ENCODE measurements around the gene PTEN.
A peak's percentile ranks its signal among the peaks of the same experiment; 100 is the strongest.
"Not testable (repeated sequence)": the region's sequence is repeated elsewhere in the genome, so short reads cannot be mapped to it uniquely, and the experiment has no call there.

The PTEN gene

DNA sequence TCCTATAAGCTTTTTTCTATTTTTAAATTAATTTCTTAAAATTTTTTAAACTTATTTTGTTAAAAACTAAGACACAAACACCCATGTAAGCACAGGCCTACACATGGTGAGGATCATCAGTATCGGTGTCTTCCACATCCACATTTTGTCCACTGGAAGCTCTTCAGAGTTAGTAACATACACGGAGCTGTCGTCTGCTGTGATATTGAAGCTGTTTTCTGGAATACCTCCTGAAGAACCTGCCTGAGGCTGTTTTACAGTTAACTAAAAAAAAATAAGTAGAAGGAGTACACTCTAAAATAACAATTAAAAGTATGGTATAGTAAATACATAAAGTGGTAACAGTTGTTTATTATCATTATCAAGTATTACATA is 17.8 kb upstream of the PTEN start:
- DNase-seq (ENCODE audit: low read depth in 2 of 3, low spot score in 2 of 3) = no peak

- DNase-seq (ENCODE audit: low read depth in 2 of 3, low spot score in 2 of 3) = no peak
Measured at GRCh38 chr10:87846023-87846422, 17.4 kb upstream of the PTEN start.

DNA sequence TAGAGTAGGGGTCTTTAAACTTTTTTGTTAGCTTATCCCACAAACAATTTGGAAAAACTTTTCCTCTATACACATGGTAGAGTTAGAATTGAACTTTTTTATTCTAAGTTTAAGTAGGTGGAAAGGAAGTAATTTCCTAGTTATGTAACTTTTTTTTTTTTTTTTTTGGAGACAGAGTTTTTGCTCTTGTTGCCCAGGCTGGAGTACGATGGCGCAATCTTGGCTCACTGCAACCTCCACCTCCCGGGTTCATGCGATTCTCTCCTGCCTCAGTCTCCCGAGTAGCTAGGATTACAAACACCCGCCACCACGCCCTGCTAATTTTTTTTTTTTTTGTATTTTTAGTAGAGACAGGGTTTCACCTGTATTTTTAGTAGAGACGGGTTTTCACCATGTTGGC is 16.7 kb upstream of the PTEN start:
- DNase-seq (ENCODE audit: low read depth in 2 of 3, low spot score in 2 of 3) = not testable (repeated sequence)

DNA sequence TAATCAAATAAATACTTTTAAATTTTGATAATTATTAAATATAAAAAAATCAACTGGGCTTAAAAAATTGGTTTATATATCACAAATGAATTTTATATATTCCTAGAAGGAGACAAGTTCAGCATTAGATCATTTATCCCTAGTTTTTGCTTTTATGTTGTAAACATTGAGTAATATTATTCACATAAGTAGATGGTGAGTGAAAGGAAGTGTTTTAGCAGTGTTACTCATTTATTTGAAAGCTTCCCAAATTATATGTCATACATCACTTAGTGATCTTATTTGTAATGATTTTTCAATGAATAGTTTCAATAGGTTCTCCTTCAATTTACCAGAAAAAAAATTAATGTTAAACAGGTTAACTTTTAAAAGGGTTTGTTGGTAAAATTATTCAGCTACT is 15.9 kb upstream of the PTEN start:
- no peak for DNase-seq (ENCODE audit: low read depth in 2 of 3, low spot score in 2 of 3)

DNA sequence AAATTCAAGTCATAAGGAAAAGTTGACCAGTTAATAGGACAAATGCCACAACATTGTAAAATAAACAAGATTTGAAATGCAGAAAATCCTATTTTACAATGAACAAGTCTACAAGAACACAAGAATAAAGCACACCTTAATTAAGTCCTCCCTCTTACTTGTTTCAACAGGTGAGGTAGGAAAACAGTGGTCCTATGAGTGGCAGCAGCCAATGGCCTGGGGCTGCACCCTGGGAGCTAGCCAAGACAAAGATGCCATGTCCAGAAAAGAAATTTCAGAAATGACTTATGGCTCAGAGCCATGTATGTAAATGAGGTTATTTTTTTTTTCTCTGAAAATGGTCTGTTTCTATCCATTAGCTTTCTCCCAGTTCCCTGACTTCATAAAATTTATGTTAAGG is 14.4 kb upstream of the PTEN start:
- DNase-seq (ENCODE audit: low read depth in 2 of 3, low spot score in 2 of 3) = no peak

- no peak for DNase-seq (ENCODE audit: low read depth in 2 of 3, low spot score in 2 of 3)
Measured at GRCh38 chr10:87850742-87851205, 12.7 kb upstream of the PTEN start.

GRCh38 chr10:87852089-87852488 is 11.3 kb upstream of the PTEN start:
- DNase-seq (ENCODE audit: low read depth in 2 of 3, low spot score in 2 of 3) = no peak

GRCh38 chr10:87855247-87855646 is 8.2 kb upstream of the PTEN start:
- not testable (repeated sequence) for DNase-seq (ENCODE audit: low read depth in 2 of 3, low spot score in 2 of 3)

DNA sequence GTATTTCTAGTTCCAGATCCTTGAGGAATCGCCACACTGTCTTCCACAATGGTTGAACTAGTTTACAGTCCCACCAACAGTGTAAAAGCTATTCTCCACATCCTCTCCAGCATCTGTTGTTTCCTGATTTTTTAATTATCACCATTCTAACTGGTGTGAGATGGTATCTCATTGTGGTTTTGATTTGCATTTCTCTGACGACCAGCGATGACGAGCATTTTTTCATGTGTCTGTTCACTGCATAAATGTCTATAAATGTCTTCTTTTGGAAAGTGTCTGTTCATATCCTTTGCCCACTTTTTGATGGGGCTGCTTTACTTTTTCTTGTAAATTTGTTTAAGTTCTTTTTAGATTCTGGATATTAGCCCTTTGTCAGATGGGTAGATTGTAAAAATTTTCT is 7.8 kb upstream of the PTEN start:
- not testable (repeated sequence) for DNase-seq (ENCODE audit: low read depth in 2 of 3, low spot score in 2 of 3)

- no peak for DNase-seq (ENCODE audit: low read depth in 2 of 3, low spot score in 2 of 3)
Measured at GRCh38 chr10:87860156-87860795, 3.1 kb upstream of the PTEN start.

DNA sequence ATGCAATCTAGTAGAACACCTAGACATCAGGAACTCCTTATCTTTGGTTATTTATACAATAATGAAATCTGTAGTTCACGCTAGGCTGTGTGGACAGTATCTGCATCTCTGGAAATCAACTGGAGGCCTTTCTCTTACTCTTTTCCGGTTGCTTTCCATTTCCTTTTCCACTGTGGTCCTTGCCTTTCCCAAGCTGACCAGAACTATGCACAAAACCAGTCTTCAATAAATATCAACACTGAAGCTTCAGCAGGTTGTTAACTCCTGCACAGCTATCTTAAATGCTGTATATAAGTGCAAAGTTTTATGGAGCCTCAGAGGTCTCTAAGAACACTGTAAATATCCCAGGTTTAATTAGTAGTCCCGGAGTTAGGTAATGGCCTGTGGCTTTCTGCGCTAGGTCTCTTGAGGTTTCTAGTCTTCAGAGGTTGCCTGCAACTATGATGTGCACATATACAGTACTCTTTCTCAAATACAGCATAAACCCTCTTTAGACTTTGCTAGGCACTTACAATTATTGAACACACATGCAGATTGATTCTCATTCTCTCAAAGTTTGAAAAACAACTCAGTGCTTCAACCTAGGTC is 2.5 kb upstream of the PTEN start:
- no peak for DNase-seq (ENCODE audit: low read depth in 2 of 3, low spot score in 2 of 3)

DNA sequence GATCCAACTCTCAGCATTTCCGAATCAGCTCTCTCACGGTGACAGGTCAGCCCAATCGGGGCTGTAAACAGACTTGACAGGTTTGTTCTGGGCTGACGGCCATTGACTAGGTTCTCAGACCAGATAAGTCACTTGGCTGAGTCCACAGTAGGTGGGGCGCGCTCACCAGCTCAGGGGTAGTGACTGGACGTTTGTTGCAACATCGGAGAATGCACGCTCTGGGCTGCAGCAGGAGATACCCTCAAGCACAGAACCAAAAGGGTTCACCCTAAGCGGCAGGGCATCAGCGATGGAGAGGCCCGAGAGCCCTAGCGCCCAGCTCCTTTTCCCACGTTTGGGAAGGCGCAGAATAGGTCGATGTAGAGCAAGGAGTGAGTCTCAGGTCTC is 1.9 kb upstream of the PTEN start:
- no peak for DNase-seq (ENCODE audit: low read depth in 2 of 3, low spot score in 2 of 3)

GRCh38 chr10:87861953-87862678 is 1.3 kb upstream of the PTEN start:
- DNase-seq (ENCODE audit: low read depth in 2 of 3, low spot score in 2 of 3) = peak; percentile 80 to 89 (median 81)

GRCh38 chr10:87862679-87863052 is 759 bp upstream of the PTEN start:
- DNase-seq (ENCODE audit: low read depth in 2 of 3, low spot score in 2 of 3) = peak in 1 of 3 experiments; percentile 12

- peak in 2 of 3 experiments; percentile 12 to 23 for DNase-seq (ENCODE audit: low read depth in 2 of 3, low spot score in 2 of 3)
Measured at GRCh38 chr10:87863951-87864495, 598 bp downstream of the PTEN start.

DNA sequence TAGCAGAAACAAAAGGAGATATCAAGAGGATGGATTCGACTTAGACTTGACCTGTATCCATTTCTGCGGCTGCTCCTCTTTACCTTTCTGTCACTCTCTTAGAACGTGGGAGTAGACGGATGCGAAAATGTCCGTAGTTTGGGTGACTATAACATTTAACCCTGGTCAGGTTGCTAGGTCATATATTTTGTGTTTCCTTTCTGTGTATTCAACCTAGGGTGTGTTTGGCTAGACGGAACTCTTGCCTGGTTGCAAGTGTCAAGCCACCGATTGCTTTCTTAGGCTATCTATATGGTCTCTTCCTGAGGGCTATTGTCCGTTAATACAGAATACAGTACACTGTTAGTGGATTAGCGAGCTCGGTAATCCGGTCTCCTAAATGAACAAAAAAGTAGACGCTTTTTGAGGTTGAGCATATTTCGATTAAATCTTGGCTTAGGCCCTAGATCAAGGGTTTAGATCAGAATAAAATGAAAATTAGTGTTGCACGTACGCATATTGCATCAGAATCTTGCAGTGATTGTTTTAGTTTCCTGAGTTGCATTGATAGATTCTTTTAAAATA is 1.2 kb downstream of the PTEN start:
- no peak for DNase-seq (ENCODE audit: low read depth in 2 of 3, low spot score in 2 of 3)

DNA sequence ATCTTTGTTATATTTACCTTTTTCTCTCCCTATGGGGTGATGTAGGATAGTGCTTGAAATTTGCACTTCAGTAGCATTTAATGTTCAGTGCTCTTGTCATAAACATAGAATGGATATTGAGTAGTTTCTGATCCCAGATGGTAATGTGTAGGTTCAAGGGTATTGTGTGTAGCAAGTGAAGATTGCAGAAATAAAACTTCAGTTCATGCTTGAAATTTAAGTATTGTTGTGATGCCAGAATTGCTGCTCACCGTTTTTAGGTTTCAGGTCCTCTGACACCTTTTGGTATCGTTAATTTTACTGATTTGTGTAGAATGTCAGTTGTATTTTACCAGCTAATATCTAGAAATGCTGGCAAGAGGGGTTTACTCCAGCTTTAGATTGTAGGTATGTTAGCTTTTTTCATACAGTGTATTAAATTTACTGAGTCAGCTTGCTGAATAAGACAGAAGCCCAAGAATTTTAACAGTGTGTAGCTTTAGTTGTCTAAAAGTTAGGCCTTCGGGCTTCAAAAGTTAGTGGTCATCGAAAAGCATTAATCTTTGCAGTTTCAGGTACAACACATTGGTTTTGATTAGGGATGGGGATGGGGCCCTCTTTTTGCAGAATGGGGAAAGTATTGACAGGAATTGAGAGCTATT is 1.9 kb downstream of the PTEN start:
- DNase-seq (ENCODE audit: low read depth in 2 of 3, low spot score in 2 of 3) = no peak

DNA sequence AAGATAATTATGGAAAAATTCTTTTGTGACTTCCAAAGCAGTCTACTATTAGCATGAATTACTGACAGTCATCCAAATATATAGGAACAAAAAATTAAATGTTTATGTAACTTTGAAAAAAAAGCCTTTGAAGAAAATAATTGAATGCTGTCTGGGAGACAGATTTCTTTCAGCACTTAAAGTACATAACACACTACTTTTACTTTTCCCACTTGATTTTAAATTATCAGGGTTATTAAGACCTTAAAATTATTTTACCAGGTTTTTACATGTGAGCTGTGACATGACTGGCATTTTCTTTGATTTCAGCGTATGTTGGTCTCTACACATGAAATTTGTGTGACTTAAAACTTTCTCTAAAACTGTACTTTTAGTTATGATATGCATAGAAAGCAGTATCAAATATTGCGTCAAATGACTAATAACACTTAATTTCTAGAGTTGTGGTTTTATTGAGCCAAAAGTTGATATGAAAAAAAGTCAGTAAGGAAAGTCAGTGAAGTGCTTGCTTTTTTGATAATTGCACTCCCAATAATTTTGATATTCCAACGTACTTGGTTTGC is 3.1 kb downstream of the PTEN start:
- no peak for DNase-seq (ENCODE audit: low read depth in 2 of 3, low spot score in 2 of 3)

DNA sequence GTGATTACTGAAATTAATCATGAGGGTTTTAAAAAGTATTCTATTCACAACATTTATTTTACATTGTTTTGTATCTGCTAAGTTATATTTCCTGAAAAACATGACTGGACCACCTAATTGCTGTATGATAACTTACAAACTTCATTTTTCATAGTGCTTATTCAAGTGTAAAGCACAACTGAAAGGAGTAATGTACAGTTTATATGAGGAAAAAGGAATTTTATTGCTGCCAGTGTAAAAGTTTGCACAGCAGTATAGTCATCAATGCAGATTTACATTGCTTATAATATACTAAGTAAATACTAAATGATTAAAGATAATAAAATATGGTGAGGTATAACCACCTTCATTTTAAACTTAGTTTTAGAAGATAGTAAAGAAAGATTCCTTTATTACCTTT is 4.0 kb downstream of the PTEN start:
- DNase-seq (ENCODE audit: low read depth in 2 of 3, low spot score in 2 of 3) = no peak

DNA sequence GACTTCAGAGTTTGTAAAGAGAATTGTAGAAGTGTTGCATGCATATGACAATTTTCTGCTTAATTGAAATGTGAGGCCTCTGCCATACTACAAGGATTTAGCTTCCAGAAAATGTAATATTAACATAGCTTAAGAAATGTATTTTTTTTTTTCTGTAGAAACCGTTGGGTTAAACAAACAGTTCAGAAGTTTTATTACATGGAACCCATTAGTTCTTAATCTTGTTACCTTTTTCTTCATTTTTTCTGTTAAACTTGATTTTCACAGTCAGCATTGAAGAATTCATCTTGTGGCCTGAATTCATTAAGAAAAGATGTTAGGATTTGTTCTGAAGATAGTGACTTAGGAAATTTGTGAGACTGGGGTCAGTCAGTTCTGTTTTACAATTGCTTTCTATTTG is 4.9 kb downstream of the PTEN start:
- DNase-seq (ENCODE audit: low read depth in 2 of 3, low spot score in 2 of 3) = no peak

DNA sequence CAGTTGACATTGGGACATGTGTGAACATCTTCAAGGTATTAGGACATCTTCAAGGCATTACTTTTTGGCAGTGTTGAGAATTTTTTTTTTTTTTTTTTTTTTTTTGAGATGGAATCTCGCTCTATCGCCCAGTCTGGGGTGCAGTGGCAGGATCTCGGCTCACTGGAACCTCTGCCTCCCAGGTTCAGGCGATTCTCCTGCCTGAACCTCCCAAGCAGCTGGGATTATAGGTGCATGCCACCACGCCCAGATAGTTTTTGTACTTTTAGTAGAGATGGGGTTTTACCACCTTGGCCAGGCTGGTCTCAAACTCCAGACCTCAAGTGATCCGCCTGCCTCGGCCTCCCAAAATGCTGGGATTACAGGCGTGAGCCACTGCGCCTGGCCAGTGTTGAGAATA is 5.7 kb downstream of the PTEN start:
- DNase-seq (ENCODE audit: low read depth in 2 of 3, low spot score in 2 of 3) = not testable (repeated sequence)
